ENCODE data around the gene LDHB.

LDHB gene

DNA sequence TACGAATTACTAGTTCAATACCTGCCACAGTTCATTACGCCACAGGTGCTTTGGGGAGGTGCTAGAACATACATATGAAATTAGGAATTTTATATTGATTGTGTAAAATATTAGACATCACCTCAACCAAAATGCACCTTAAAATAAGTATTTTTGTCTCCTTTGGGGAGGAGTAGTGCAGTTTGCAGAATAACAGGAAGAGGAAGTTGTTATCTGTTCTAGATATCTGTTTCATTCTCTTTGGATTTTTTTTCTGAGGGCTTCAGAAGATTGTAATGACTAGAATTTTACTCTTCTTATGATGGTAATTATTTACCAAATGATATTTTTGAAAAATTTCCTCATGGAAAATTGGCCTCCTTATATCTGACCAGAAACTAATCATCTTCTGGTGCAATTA, 43.1 kb downstream of the LDHB start:
- Histone ChIP-seq H3K4me3 (ENCODE audit: low read depth, low read length) (no peak overlapping the region), H3K36me3 (no peaks in the 10 kb centered on the region), H3K27ac (no peak overlapping the region), H3K27me3 (ENCODE audit: insufficient read depth, low read depth, severe bottlenecking) (no peaks in the 10 kb centered on the region), H3K9me3 (ENCODE audit: severe bottlenecking) (no peaks in the 10 kb centered on the region)
- no peak for DNase-seq
- TF ChIP-seq, protein P1, sequence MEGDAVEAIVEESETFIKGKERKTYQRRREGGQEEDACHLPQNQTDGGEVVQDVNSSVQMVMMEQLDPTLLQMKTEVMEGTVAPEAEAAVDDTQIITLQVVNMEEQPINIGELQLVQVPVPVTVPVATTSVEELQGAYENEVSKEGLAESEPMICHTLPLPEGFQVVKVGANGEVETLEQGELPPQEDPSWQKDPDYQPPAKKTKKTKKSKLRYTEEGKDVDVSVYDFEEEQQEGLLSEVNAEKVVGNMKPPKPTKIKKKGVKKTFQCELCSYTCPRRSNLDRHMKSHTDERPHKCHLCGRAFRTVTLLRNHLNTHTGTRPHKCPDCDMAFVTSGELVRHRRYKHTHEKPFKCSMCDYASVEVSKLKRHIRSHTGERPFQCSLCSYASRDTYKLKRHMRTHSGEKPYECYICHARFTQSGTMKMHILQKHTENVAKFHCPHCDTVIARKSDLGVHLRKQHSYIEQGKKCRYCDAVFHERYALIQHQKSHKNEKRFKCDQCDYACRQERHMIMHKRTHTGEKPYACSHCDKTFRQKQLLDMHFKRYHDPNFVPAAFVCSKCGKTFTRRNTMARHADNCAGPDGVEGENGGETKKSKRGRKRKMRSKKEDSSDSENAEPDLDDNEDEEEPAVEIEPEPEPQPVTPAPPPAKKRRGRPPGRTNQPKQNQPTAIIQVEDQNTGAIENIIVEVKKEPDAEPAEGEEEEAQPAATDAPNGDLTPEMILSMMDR (IDR thresholded peaks at IDR 0.05; ENCODE audit: low read depth, low read length), result no peak

DNA sequence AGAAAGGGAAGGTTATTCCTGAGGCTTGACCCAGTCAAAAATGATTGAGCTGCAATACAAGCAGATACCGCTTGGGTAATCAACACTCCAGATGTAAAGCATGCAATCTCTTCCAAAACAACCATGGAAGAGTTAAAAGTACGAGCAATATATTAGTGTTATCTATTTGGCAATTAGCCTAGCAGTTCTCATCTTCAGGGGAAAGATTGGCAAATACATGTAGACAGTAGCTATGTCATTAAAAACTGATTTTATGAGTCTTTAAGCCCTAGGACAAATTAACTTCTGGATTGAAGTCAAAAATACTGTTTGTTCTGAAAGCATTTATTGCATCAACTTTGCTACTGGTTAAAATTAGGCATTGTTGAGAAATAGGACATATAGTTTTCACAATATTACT, 43.7 kb downstream of the LDHB start:
- no peak overlapping the region for H3K4me3 ChIP-seq (ENCODE audit: low read depth, low read length)
- H3K27ac ChIP-seq, result no peak overlapping the region
- TF ChIP-seq, protein P1 (IDR thresholded peaks at IDR 0.05; ENCODE audit: low read depth, low read length), result no peak
- no peaks in the 10 kb centered on the region for H3K9me3 ChIP-seq (ENCODE audit: severe bottlenecking)
- H3K36me3 ChIP-seq, result no peaks in the 10 kb centered on the region
- no peak for DNase-seq
- no peaks in the 10 kb centered on the region for H3K27me3 ChIP-seq (ENCODE audit: insufficient read depth, low read depth, severe bottlenecking)

DNA sequence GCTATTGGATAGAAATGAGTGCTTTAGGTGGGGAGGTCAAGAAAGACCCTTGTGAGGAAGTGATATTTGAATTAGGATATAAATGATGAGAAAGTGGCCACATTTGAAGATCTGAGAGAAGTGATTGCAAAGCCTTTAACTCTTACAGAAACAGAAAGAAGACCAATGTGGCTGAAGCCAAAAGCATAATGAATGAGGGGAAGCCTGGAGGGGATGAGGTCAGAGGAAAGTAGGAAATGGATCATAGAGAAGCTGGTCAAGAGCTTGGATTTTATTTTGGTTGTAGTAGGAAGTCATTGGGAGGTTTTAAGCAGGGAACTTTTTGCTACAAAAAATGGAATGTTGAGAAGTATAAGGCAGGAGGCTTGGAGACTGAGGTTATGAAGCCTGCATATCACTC, 49.4 kb downstream of the LDHB start:
- Histone ChIP-seq H3K27me3 (ENCODE audit: insufficient read depth, low read depth, severe bottlenecking) (no peaks in the 10 kb centered on the region), H3K9me3 (ENCODE audit: severe bottlenecking) (no peaks in the 10 kb centered on the region), H3K36me3 (no peaks in the 10 kb centered on the region), H3K27ac (no peak overlapping the region), H3K4me3 (ENCODE audit: low read depth, low read length) (no peak overlapping the region)
- TF ChIP-seq, protein P1 (IDR thresholded peaks at IDR 0.05; ENCODE audit: low read depth, low read length), result no peak
- DNase-seq, result no peak

DNA sequence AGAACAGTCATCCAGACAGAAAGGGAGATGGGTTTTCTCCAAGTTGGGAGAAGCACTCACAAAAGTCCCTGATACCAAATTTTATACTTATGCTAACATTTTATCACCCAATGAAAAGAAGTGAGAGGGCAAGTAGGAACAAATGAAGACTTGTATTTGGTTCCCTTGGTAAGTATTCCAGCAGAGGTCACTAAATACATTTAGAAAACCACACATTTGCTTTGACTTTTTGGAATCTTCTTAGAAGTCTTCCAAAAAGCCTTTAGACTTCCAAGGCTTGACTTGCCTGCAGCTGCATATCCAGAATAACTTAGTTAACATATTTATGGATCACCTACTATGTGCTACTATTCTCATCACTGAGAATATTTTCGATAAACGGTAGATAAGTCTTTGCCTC, 49.9 kb downstream of the LDHB start:
- no peaks in the 10 kb centered on the region for H3K36me3 ChIP-seq
- TF ChIP-seq, protein P1 (IDR thresholded peaks at IDR 0.05; ENCODE audit: low read depth, low read length), result peak; percentile 30; the same call in 1 of the 2 replicates
- H3K27me3 ChIP-seq (ENCODE audit: insufficient read depth, low read depth, severe bottlenecking), result no peaks in the 10 kb centered on the region
- no peak overlapping the region for H3K4me3 ChIP-seq (ENCODE audit: low read depth, low read length)
- DNase-seq, result no peak
- no peak overlapping the region for H3K27ac ChIP-seq
- no peaks in the 10 kb centered on the region for H3K9me3 ChIP-seq (ENCODE audit: severe bottlenecking)

DNA sequence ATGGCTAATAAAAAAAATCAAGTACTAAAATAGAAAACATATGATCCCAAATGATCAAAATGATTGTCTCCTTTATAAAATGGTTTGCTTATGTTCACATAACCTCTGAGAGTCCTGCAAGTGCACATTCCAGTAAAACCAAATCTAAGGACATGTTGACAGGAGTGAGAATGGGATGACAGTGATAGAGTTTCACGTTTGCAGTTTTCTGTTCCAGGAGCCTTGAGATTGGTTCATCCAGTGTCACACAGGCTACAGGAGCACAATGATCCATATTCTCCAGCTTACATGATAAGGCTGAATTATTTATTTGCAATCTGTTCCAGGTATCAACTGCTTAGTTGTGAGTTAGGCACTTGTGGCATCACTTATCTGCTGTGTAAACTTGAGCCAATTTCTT, 51.5 kb downstream of the LDHB start:
- TF ChIP-seq, protein P1 (IDR thresholded peaks at IDR 0.05; ENCODE audit: low read depth, low read length), result no peak
- Histone ChIP-seq H3K27ac (no peak overlapping the region), H3K4me3 (ENCODE audit: low read depth, low read length) (no peak overlapping the region)

More for the DNA sequence above, 51.5 kb downstream of the LDHB start:
- no peak for DNase-seq
- H3K9me3 ChIP-seq (ENCODE audit: severe bottlenecking), result no peaks in the 10 kb centered on the region
- H3K27me3 ChIP-seq (ENCODE audit: insufficient read depth, low read depth, severe bottlenecking), result no peaks in the 10 kb centered on the region
- H3K36me3 ChIP-seq, result no peaks in the 10 kb centered on the region

Data from WERI-Rb-1 (cell line).